Stromal cell of bone marrow (primary cell): ENCODE measurements around the gene TTC7B.
A peak's percentile ranks its signal among the peaks of the same experiment; 100 is the strongest.

Experiments used
- DNase-seq: peaks from one replicate; pipeline ENCODE4 v3.0.0-alpha.2; 2012; ENCODE audit warnings: low read depth

Gene TTC7B

DNA sequence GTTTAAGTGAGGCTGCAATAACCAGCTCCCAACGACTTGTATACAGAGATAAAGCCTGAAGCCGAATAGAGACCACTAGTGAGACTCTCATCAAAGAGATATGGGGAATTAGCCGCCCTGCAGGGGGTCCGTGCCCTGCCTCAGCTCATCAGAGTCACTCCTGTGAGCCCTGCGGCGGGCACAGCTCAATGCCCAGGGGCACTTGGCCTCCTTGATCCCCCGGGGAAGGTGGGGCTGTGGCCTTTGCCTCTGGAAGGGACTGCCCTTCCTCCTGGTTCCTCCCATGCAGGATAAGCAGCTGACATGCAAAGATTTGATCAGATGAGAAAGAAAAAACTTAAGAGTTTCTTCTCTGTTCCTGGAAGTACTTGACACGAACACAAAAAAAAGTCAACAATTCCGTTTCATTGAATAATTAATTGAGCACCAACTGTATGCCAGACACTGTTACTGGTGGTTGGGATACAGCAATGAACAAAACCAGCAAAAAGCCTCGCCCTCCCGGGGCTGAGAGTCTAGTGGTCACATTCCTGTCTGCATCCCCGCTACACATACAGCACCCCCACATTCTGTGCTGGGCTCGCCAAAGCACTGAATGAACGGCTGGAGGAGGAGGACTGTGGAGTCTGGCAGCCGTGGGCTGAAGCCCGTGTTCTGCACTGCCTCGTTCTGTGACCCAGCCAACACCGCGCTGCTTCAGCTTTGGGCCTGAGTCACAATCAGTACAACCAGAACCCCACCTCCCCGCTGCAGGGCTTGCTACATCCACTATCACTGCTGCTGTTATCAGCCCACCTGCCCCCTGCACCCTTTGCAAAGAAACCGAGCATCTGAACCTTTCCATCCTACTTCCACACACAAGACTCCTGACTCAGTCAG, 10.3 kb downstream of the TTC7B start:
- DNase-seq: no peak

DNA sequence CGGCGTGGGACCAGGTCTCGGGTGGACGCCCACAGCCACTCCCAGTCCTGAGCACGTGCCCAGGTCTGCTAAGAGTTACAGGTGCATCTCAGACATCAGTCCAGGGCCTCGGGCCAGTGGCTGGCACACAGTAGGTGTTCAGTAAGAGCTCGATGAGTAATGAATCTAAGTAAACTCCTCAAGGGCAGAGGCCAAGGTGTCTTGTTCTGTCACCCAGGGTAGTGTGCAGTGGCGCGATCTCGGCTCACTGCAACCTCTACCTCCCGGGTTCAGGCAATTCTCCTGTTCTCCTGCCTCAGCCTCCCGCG, 11.2 kb downstream of the TTC7B start:
- no peak for DNase-seq

DNA sequence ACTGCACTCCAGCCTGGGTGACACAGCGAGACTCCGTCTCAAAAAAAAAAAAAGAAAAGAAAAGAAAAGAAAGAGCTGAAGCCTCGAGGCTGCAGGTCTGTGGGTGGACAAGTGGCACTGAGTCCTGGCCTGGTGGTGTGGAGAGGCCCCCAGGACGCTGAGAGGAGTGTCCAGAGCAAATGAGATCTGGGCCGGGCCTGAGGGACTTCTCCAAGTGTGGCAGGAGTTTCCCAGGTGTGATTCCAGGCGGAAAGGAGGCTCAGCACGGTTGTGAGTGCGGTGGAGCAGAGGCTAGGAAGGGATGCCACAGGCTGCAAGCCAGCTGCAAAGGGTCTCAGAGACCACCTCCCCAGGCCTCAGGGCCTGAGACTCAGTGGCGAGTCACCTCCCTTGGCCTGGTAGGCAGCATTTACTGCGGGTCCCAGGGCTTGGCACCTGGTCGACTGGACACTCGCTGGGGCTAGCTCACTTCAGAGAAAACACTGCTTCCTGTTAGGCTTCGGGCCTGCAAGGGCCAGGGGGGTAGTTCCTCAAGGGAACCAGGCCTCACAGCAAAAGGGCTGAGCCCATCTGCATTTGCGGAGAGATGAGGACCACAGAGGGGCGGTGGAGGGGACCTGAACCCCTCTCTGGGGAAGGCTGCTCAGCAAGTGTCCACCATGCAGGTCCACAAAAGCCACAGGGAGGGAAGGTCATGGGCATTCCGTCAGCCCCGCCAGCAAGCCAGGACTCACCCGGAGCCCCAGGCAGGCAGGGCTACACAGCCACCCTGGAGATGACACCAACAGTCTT, 11.7 kb downstream of the TTC7B start:
- no peak for DNase-seq

DNA sequence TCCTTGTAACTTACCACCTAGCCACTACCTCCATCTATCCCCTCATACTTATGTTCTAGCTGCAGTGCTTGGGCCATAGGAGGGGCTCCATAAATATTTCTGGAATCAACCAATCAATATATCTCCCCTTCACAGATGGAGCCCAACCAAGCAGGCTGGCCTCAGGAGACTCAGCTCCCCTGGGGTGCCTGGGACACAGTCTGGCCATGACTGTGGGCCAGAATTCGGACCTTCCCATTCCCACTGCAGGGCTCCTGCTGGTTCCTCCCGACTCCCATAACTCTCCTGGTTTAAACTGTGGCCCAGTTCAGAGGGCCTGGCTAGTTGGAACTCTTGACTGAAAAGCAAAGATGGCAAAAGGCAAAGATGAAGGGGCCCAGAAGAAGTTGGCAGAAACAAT, 13.0 kb downstream of the TTC7B start:
- no peak for DNase-seq

DNA sequence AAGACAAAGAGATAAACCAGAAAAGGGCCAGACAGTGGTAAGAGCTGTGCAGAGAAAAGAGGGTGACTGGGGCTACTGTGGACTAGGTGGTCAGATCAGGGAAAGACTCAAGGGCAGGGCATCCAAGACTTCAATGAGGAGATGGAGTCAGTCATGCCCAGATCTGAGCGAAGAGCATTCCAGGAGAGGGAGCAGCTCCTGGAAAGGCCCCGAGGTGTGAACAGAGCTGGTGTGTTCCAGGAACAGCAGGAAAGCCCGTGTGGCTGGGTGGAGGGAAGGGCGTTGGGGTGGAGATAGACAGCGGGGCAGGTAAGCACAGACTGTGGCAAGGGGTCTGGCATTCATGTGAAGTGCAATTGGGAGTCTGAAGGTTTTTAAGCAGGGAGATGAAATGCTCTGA, 16.8 kb downstream of the TTC7B start:
- DNase-seq: no peak

DNA sequence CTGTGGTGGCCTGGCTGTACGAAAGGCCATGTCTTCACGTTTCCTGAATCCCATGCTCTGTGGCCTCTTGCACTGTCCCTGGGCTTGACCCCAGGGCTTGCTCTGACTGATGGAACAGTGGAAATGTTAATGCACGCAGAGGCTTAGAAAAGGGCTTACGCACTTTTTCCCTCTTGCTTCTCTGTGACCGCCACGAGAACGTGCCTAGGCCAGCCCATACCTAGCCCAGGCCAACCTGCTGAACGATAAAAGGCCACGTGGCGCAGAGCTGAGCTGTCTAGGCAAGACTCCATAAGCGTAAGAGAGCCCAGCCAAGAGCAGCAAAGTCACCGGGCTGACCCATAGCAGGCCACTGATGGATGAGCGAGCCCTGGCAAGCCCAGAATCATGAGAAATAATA, 18.3 kb downstream of the TTC7B start:
- no peak for DNase-seq

DNA sequence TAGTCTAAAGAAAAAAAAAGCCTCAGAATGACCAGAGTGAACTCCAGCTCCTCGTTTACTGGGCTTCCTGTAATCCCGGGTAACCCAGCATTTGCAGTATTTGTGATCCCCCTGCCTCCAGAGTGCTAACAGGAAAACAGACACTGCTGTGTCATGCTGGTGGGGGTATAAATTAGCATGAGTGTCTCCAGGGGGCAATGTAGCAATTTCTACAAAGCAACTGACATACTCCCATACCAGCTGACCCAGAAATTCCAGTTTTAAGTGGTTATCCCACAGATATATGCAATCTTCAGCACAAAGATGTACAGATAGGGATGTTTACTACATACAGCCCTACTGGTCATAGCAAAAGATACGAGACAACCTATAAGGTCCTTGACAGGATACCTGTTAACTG, 18.8 kb downstream of the TTC7B start:
- DNase-seq: no peak

DNA sequence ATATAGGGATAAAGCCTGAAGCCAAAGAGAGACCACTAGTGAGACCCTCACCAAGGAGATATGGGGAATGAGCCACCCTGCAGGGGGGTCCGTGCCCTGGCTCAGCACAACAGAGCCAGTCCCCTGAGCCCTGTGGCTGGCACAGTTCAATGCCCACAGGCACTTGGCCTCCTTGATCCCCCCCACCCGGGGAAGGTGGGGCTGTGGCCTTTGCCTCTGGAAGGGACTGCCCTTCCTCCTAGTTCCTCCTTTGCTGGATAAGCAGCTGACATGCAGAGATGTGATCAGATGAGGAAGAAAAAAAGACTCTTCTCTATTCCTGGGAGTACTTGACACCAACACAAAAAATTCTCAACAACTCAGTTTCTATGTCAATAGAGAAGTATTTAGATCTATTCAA, 19.9 kb downstream of the TTC7B start:
- DNase-seq: no peak

DNA sequence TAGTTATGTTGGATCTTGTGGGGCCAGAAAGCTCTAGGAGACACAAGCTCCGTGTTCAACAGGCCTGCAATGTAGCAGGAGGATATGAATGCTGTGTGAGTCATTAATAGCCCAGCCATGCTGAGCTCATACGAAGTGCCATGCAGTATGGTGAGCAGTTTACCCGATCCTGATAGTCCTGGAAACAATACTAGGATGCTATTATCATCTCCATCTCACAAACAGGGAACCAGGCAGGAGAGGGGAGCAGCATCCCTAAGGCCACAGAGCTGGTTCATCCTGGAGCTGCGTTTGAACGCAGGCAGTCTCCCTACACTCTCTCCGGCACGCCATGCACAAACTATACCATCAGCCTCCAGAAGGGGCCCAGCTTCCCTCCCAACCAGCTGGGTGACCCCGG, 20.5 kb downstream of the TTC7B start:
- peak; percentile 72 for DNase-seq

DNA sequence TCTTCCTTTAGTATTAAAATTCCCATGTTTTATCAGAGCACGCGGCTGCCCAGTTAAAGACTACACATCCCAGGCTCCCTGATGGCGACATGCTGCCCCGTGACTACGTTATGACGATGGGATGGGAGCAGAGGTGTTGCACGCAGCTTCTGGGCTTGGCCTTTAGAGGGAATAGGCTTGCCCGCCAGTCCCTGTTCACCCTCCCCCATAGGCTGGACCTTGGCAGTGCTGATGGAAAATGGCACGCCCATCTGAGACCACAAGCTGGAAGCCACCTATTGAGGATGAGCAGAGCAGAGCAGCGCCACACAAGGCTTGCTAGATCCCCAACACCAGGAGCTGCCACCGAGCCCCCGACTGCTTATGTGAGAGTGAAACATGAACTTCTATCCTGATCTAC, 24.7 kb downstream of the TTC7B start:
- DNase-seq: no peak

DNA sequence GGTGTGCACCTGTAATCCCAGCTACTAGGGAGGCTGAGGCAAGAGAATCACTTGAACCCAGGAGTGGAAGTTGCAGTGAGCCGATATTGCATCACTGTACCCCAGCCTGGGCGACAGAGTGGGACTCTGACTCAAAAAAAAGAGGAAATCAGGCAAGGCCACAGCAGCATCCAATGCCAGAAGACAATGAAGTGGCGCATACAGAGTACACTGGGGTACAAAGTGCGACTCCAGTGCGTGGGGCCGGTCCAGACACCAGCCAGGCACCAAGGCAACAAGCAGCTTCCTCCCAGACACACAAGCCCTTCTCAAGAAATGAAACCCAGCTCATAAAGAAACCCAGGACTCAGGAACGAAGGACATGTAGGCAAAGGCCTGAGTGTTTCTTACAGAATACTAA, 28.2 kb downstream of the TTC7B start:
- no peak for DNase-seq

DNA sequence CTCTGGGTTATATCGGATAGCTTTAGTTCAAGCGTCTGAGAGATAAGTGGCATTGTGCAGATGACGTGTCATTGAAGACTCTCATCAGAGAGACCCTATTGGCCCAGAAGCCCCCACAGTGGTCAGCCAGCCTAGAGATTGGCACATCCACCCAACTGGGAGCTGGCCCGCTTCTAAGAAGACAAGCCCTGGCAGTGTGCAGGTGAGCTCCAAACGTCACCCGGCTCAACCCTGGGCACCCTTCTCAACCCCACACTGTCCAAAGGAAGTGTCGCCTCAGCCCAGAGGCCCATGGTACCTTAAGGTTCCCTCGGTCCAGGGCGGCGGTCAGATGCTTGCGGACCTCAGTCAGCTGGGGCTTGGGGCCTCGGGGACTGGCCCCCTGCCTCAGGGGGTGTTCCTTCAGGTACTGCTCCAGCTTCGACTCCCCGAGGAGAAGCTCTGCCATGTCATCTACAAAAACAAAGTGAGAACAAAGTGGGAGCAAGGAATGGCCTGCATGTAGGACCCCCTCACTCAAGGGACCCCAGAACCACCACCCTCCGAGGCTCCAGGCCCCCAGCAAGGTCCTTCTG, 30.3 kb downstream of the TTC7B start:
- no peak for DNase-seq

DNA sequence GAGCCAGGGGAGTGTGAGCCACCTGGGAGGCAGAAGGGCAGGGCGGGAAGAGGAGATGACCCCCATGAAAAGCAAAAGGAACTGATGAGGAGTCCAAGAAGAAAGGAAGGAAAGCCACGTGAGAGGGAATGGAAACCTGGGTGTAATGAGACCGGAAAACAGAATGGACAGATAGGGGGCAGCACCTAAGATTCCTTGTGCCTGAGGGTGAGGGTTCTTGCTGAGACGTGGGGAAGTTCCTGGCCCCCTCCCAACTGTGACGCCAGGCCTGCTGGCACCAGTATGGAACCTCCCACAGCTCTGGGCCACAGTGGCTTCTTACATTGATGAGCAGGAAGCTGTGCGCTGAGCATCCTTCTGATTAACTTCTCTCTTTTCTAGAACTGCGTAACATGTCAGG, 30.8 kb downstream of the TTC7B start:
- DNase-seq: no peak

DNA sequence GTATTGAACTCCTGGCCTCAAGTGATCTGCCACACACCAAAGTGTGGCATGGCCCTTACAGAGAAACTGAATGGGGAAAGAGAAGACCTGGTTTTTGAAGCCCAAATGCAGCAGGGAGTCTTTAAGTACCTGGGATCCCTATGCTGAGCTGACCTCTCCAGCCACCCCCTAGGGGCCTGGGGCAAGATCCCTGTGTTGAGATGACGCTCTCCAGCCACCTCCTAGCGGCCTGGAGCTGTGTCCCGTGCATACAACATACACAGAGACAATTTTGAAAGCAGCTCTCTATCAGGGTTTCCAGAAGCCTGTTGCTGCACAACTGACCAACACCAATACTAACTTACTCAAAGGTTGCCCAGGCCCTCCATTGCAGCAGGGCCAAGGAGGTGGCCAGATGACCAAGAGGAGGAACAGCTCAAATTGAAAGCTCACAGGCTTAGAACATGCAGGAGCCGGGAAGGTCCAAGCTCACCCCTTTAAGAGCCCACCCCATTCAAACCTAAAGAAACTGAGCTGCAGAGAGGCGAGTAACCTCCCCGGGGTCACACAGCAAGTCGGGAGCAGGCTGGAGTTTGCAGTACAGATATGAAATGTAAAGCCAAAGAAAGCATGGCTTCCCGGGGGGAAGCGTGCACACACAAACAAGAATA, 31.5 kb downstream of the TTC7B start:
- no peak for DNase-seq

DNA sequence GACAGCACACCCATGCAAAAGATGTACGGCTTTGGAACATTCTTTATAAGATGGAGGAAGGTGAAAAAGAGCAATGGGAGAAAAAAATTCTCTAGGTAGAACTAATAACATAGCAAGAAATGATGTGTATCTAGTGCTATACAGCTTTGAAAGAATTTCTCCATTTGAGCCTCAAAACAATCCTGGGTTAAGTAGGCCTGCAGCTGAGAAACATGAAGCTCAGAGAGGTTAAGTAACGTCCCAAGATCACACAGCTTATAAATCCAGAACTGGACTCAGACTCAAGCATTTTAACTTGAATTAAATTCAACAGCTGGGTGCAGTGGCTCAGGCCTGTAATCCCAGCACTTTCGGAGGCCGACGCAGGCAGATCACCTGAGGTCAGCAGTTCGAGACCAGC, 32.9 kb downstream of the TTC7B start:
- no peak for DNase-seq

DNA sequence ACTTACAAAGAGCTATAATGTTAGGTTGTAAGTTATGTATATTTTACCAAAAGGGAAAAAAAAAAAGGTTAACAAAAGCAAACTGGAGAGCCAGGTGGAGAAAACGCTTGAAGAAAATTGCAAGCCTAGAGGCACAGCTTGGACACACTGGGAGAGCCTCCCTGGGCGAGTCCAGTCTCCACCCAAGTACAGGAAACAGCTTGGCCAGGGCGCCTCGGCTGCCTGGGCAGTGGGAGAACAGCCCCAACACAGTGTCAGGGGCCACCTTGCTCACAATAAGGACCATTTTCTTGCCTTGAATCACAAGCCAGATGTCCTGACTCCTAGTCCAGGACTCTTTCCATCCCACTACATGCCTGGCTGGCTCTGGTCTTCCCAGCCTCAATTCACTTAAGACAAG, 33.3 kb downstream of the TTC7B start:
- no peak for DNase-seq

DNA sequence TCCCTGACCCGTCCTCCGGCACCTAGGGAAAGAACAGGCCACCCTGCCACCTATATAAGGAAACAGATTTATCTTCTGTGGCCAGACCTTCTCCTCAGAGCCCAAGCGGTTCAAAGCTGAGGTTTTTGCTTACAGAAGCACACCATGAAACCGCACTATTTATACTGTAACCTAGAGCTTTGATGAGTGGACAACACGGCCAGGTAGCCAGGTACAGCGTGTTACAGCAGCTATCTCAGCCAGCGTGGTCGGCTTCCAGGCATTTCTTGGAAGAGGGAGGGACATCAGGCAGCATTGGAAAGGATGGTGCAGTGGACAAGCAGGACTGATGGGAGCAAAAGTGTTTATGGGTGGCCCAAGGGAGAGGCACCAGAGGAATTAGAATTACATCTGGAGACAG, 34.4 kb downstream of the TTC7B start:
- no peak for DNase-seq

DNA sequence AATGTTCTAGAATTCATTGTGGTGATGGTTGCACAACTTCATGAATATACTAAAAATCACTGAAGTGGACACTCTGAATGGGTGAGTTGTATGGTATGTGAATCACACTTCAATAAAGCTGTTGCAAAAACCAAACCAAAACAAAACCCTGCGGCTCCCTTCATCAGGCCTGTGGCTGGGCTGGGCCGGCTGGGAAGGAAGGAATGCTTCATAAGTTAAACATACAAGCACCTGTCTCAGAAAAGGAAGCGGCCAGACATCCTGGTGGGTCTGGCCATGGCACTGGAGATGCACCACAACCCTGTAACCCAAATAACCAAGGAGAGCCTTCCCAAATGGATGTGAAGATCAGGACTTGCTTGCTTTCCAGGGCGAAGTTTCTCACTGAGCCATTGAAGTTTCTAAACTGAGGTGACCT, 34.9 kb downstream of the TTC7B start:
- DNase-seq: peak; percentile 61

DNA sequence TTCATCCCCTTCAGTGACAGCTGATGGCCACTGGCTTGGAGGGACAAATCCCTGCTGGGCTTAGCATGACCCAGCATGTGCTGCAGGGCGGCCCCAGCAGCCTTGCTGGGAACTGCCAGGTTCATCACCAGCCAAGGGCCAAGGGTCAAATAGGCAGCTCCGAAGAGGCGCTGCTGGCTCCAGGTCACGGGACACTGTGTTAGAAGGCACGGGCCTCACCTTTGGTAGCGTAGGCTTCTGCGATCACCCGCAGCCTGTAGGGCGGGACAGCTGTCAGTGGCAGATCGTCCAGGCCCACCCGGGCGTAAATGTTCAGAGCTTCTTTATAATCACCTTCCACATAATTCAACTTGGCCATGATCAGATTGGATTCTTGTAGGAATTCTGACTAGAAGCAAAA, 35.7 kb downstream of the TTC7B start:
- no peak for DNase-seq

DNA sequence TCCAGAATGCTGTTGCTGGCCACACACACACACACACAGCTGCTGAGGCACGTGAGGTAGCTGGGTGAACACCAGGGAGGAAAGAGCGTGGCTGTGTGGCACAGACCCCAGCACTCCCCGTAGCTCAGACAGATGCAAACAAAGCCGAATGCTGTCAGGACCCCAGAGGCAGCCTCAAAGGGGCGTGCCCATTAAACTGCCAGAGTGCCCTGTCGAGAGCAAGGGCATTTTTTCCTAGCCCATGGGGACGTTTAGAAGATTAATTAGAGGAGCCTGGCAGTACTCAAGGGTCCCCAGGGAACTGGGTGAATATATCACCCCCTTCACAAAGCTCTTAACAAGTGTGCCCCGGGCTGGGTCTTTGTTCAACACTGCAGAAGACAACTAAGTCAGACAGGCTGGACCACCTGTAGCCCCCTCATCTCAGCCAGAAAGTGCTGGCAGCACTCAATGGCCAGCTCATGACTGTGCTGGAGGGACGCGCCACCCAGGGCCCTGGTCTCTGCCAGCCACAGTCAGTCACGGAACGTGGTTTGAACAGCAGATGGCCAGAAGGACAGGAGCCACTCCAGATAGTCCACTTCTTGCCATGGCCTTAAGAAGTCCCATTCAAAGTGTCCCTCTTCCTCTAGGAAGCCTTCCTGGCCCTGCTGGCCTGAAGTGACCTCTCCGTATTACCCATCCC, 37.5 kb downstream of the TTC7B start:
- no peak for DNase-seq

DNA sequence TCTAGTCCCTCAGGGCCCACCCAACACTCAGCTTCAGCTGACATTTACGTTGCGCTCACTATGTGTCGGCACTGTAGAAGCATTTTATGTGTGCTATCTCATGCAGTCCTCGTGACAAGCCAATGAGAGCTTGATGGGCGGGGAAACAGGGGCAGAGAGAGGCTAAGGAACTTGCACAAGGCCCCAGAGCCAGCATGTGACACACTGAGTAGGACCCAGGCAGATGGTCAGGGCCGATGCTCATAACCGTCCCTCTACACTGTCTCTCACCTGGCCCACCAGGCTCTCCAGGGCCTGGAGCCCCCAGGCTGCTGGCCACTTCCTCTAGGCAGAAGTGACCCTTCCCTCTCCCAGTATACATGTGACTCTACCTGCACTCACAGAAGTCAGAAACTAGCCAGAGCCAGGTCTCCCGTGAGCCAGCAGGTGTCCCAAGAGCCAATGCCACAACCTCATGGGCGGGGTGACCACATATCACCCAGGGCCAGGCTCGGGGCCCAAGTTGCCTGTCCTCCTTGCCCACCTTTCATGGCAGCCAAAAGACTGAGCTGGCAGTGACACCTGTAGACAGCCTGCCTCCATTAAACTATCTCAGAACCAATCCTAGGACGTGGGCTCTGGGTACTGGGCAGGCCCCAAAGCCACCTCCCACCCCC, 38.3 kb downstream of the TTC7B start:
- DNase-seq: no peak

DNA sequence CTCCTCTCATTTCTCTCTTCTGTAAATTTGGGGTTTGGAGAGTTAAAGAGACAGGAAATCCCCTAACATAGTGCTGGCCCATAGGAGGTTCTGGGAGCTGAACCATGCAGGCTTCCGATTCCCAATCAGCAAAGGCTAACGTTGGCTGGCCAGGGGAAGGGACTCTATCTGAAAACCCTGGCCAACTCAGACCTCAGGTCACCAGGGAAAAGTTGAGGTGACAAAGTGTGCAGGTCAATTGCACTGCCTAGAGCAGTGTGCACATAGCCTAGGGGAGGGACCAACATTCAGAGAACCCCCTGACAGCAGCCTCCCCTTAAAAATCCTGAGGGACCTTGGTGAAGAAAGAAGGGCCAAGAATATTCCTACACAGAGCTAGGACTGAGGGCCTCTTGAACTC, 38.9 kb downstream of the TTC7B start:
- DNase-seq: no peak
